Heart right ventricle (tissue), 16 donors: ENCODE results near the gene AKT3. TPM values are rescaled to one million over a fixed set of nuclear protein-coding genes. Genes with fewer than 3 reads are reported as not detected.

Experiments
- ATAC-seq, 8 donors: fragments of 200-7000 bp; cut with Tn5 transposase; one replicate each; pipeline ENCODE4 v1.9.1; 2020; ENCODE audit warnings: mild to moderate bottlenecking in 8 of 8, moderate library complexity in 8 of 8, moderate number of reproducible peaks in 1 of 8
- DNase-seq, 2 donors: peaks; one replicate each; pipeline ENCODE4 v3.0.0-alpha.2; 2020
- H3K27ac ChIP-seq, 10 donors: fragments of 200-600 bp; sonication (generic) in 2 of 10; one replicate each; pipeline versions ENCODE4 v1.5.0 to v1.8.0; 2020 to 2022; ENCODE audit warnings: mild to moderate bottlenecking in 3 of 10
- H3K27me3 ChIP-seq, 7 donors: fragments of 200-600 bp; one replicate each; pipeline ENCODE4 v1.8.0; 2021 to 2022; ENCODE audit warnings: mild to moderate bottlenecking in 2 of 7
- H3K36me3 ChIP-seq, 9 donors: fragments of 200-600 bp; sonication (generic) in 1 of 9; one replicate each; pipeline versions ENCODE4 v1.5.0 to v1.8.0; 2020 to 2022; ENCODE audit warnings: mild to moderate bottlenecking in 2 of 9
- H3K4me1 ChIP-seq, 9 donors: fragments of 200-600 bp; sonication (generic) in 1 of 9; one replicate each; pipeline versions ENCODE4 v1.5.0 to v1.8.0; 2020 to 2022; ENCODE audit warnings: mild to moderate bottlenecking in 4 of 9
- H3K4me3 ChIP-seq, 10 donors: fragments of 200-600 bp; sonication (generic) in 2 of 10; one replicate each; pipeline versions ENCODE4 v1.5.0 to v1.8.0; 2020 to 2022; ENCODE audit warnings: mild to moderate bottlenecking in 7 of 10, moderate library complexity in 2 of 10
- H3K9me3 ChIP-seq, 11 donors: fragments of 200-600 bp in 10 of 11; sonication (generic) in 2 of 11; one replicate each; pipeline versions ENCODE4 v1.5.0 to v1.8.0; 2013 to 2022; ENCODE audit warnings: mild to moderate bottlenecking in 2 of 11, control low read depth in 1 of 11, moderate library complexity in 1 of 11
- CTCF ChIP-seq, 9 donors: fragments of 200-600 bp; sonication (generic) in 2 of 9; IDR thresholded peaks; one replicate each; pipeline versions ENCODE4 v1.5.0 to v1.8.0; 2021 to 2022; ENCODE audit warnings: antibody characterized with exemption in 9 of 9, mild to moderate bottlenecking in 5 of 9, moderate library complexity in 1 of 9
- WGBS, 2 donors: extraction: QIAGEN DNeasy Blood & Tissue Kit; methylation state at CpG; one replicate each; pipeline ENCODE4 v1.1.7; 2013; ENCODE audit warnings: inconsistent platforms in 1 of 2; 5-methylcytosine and 5-hydroxymethylcytosine counted together
- intact Hi-C, 10 donors: fragments of 100-400 bp; cut with DNase I; formaldehyde crosslinking; loops; one replicate each; pipeline versions ENCODE4 v1.11.1 to v1.14.2; 2022
- polyA plus RNA-seq, 2 donors: library from polyadenylated mRNA; stranded (reverse); fragments of 200-250 nt; gene quantifications; one replicate each; pipeline ENCODE4 v1.2.3, GENCODE V29; 2013
- total RNA-seq, 10 donors: library from RNA; stranded (reverse); fragmentation: NEBNext Ultra II Directional in 3 of 10; extraction: Animal tissue kit (Norgen Biotek cat#: 25700) in 3 of 10; gene quantifications; one replicate each; pipeline versions ENCODE4 v1.2.1 to v1.2.4, GENCODE V29; 2021 to 2023
- donor health status: Arrhythmogenic right ventricular cardiomyopathy.
- donor health status: ischemic (EF 13 %, LVEDD 7.1; RV severe dilation, severe dysfunction).
- donor health status: healthy with polysubstance abuse.
- donor health status: DM: no; HTN: yes; CAD: no.
- donor health status: DM: no; HTN: no; CAD: no.
- donor health status: ischemic (EF 25% LVEDD 6.9; RV normal size, moderate dysfunction).
- donor health status: ischemic (EF 25% LVEDD 5.7; RV mildly dilated, moderate dysfunction).
- donor health status: healthy.
- donor health status: DM: yes; HTN: yes; CAD: no.
- donor health status: Ischemic cardiomyopathy.
- donor health status: ischemic (EF 35%, LVEDD 5.7; RV mildly dilated, moderate dysfunction).
- donor health status: nonischemic (EF 11% LVEDD 7.7; RV severe dilation, severe dysfunction).
- donor health status: DM: yes; HTN: yes; CAD: no.
- donor health status: PGD.
- donor health status: ischemic (EF 29% LVEDD 5.4; RV normal size, mild dysfunction).
- donor health status: nonischemic (EF 23%, LVEDD 6.1; RV moderate dilation, normal function).

Gene AKT3
- total and polyA plus RNA-seq, 12 donors = 6.5 to 27.6 (median 17.7) TPM

- Histone ChIP-seq H3K9me3 (no peaks in the 10 kb centered on the region), H3K4me3 (no peak overlapping the region), H3K27ac (no peak overlapping the region), H3K4me1 (peaks cover 0 to 22% (median 10%) of the 10 kb centered on the region in 9 donors), H3K27me3 (no peaks in the 10 kb centered on the region), H3K36me3 (peaks cover 0 to 70% (median 0%) of the 10 kb centered on the region in 9 donors)
- WGBS, 2 donors = 94 to 97% methylated on average over 10 of the region's 10 CpGs
- TF ChIP-seq CTCF (IDR thresholded peaks at IDR 0.05) = no peak
- DNase-seq (no peak), ATAC-seq (no peak)
- intact Hi-C loops = no loop called here
Observed at GRCh38 chr1:243499711-243500110, 350.3 kb downstream of the AKT3 start.

DNA sequence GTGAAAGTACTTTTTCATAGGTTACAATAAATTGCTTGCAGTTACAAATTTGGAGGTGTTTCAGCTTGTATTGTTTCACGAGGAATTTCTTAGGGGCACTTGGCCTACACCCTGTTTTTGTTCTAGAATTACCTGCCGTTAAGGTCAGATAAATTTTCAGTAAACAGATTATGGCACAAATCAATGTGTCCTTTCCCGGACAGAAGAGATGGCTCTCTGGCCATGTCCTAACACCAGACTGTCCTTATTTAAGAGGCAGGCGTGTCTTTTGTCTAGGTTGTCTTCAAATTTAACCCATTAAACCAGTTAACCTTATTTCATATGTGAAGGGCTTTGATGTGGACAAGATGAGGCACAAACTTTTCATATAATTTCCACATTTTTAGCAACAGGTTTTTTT, 350.8 kb downstream of the AKT3 start:
- WGBS, 2 donors = 86% methylated on average over 4 of the region's 4 CpGs
- H3K4me1 ChIP-seq = peaks cover 0 to 27% (median 10%) of the 10 kb centered on the region in 9 donors
- no peak for DNase-seq
- peaks cover 0 to 66% (median 0%) of the 10 kb centered on the region in 9 donors for H3K36me3 ChIP-seq
- H3K27ac ChIP-seq = no peak overlapping the region
- no peaks in the 10 kb centered on the region for H3K27me3 ChIP-seq
- TF ChIP-seq CTCF (IDR thresholded peaks at IDR 0.05) = no peak
- H3K4me3 ChIP-seq = no peak overlapping the region
- H3K9me3 ChIP-seq = no peaks in the 10 kb centered on the region
- ATAC-seq = no peak
- intact Hi-C loops = no loop called here

GRCh38 chr1:243497939-243498681, 351.9 kb downstream of the AKT3 start:
- TF ChIP-seq CTCF (IDR thresholded peaks at IDR 0.05) = no peak
- peaks cover 0 to 31% (median 10%) of the 10 kb centered on the region in 9 donors for H3K4me1 ChIP-seq
- ATAC-seq = no peak
- H3K27ac ChIP-seq = no peak overlapping the region
- no peak overlapping the region for H3K4me3 ChIP-seq
- 96 to 97% methylated on average over 10 of the region's 10 CpGs for WGBS, 2 donors
- DNase-seq = no peak
- peaks cover 0 to 54% (median 0%) of the 10 kb centered on the region in 9 donors for H3K36me3 ChIP-seq
- no peaks in the 10 kb centered on the region for H3K9me3 ChIP-seq
- intact Hi-C loops = no loop called here
- no peaks in the 10 kb centered on the region for H3K27me3 ChIP-seq

DNA sequence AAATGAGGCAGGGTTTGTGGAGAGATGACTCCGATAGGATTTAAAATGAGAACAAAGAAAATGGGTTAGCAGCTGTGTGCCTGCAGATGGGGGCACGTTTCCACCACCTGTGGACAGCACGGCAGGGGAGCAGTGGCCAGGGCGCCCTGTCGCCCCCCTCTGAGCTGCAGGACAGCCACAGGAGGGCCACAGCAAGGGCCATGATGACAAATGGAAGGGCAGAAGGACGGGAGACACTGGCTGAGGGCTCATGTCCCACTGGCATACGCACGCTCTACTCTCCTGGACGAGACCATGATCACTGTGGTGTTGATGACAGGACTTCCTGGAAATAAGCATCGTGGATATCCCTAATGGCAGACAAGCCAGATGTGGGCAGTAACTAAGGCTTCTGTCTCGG, 353.2 kb downstream of the AKT3 start:
- 89 to 91% methylated on average over 11 of the region's 11 CpGs for WGBS, 2 donors
- peaks cover 0 to 44% (median 0%) of the 10 kb centered on the region in 9 donors for H3K36me3 ChIP-seq
- H3K27ac ChIP-seq = peak overlapping the region in 8 of 10 donors; percentile 45 to 84 (median 67)
- peaks cover 0 to 32% (median 10%) of the 10 kb centered on the region in 9 donors for H3K4me1 ChIP-seq
- H3K9me3 ChIP-seq = no peaks in the 10 kb centered on the region
- no peak overlapping the region for H3K4me3 ChIP-seq
- TF ChIP-seq CTCF (IDR thresholded peaks at IDR 0.05) = no peak
- intact Hi-C loops = no loop called here
- DNase-seq (no peak), ATAC-seq (no peak)
- no peaks in the 10 kb centered on the region for H3K27me3 ChIP-seq
